ENCODE measurements around the gene OXNAD1. TPM values are rescaled to one million over a fixed set of nuclear protein-coding genes. Genes with fewer than 3 reads are reported as not detected.

The OXNAD1 gene
- total RNA-seq, 2 experiments from 2014 or later, result 64.0 to 70.4 TPM

- Mint-ChIP-seq H3K27me3 (no peaks in the 10 kb centered on the region), H3K9me3 (peaks cover 2% of the 10 kb centered on the region), H3K4me3 (peak overlapping the region; percentile 3), H3K4me1 (peaks cover 56% of the 10 kb centered on the region), H3K36me3 (ENCODE audit: low read depth) (peaks cover 72% of the 10 kb centered on the region), H3K27ac (peak overlapping the region; percentile 19)
- no peak for DNase-seq
- ChIA-PET POLR2A (no interaction called here), CTCF (interaction anchor here (1.2 to 2.2 kb wide), 4 partner anchors 13 to 178 kb away, joined by 4 to 8 read pairs (median 6); no protein-coding TSS in a partner anchor)
Observed at GRCh38 chr3:16338999-16339398, 74.0 kb downstream of the OXNAD1 start.

- peaks cover 81% of the 10 kb centered on the region for H3K36me3 Mint-ChIP-seq (ENCODE audit: low read depth)
- H3K27ac Mint-ChIP-seq, result no peak overlapping the region
- peaks cover 2% of the 10 kb centered on the region for H3K9me3 Mint-ChIP-seq
- DNase-seq, result no peak
- POLR2A ChIA-PET, result no interaction called here
- H3K4me3 Mint-ChIP-seq, result no peak overlapping the region
- CTCF ChIA-PET, result interaction anchor here (0.9 kb wide), 1 partner anchor 17 kb away, joined by 4 read pairs; no protein-coding TSS in a partner anchor
- no peaks in the 10 kb centered on the region for H3K27me3 Mint-ChIP-seq
- H3K4me1 Mint-ChIP-seq, result peaks cover 44% of the 10 kb centered on the region
Observed at GRCh38 chr3:16343101-16343500, 78.1 kb downstream of the OXNAD1 start.

- no peak overlapping the region for H3K4me3 Mint-ChIP-seq
- DNase-seq, result no peak
- POLR2A ChIA-PET, result no interaction called here
- CTCF ChIA-PET, result interaction anchor here (1.2 to 1.4 kb wide), 2 partner anchors 27 to 78 kb away, joined by 3 to 5 read pairs; no protein-coding TSS in a partner anchor
- peaks cover 30% of the 10 kb centered on the region for H3K4me1 Mint-ChIP-seq
- peaks cover 2% of the 10 kb centered on the region for H3K9me3 Mint-ChIP-seq
- H3K36me3 Mint-ChIP-seq (ENCODE audit: low read depth), result peaks cover 86% of the 10 kb centered on the region
- H3K27me3 Mint-ChIP-seq, result no peaks in the 10 kb centered on the region
- peak overlapping the region; percentile 26 for H3K27ac Mint-ChIP-seq
Observed at GRCh38 chr3:16346413-16347081, 81.5 kb downstream of the OXNAD1 start.

GRCh38 chr3:16347548-16347947 lies 82.5 kb downstream of the OXNAD1 start:
- H3K27me3 Mint-ChIP-seq, result no peaks in the 10 kb centered on the region
- CTCF ChIA-PET, result interaction anchor here (1.4 kb wide), 1 partner anchor 203 kb away, joined by 3 read pairs; no protein-coding TSS in a partner anchor
- H3K36me3 Mint-ChIP-seq (ENCODE audit: low read depth), result peaks cover 83% of the 10 kb centered on the region
- H3K4me3 Mint-ChIP-seq, result no peak overlapping the region
- peaks cover 31% of the 10 kb centered on the region for H3K4me1 Mint-ChIP-seq
- DNase-seq, result no peak
- H3K9me3 Mint-ChIP-seq, result peaks cover 2% of the 10 kb centered on the region
- POLR2A ChIA-PET, result no interaction called here
- H3K27ac Mint-ChIP-seq, result no peak overlapping the region

- H3K9me3 Mint-ChIP-seq, result no peaks in the 10 kb centered on the region
- H3K36me3 Mint-ChIP-seq (ENCODE audit: low read depth), result peaks cover 76% of the 10 kb centered on the region
- no peak for DNase-seq
- ChIA-PET POLR2A (no interaction called here), CTCF (no interaction called here)
- H3K27me3 Mint-ChIP-seq, result no peaks in the 10 kb centered on the region
- H3K27ac Mint-ChIP-seq, result no peak overlapping the region
- H3K4me3 Mint-ChIP-seq, result no peak overlapping the region
- peaks cover 22% of the 10 kb centered on the region for H3K4me1 Mint-ChIP-seq
Observed at GRCh38 chr3:16349986-16350596, 85.1 kb downstream of the OXNAD1 start.

- ChIA-PET POLR2A (no interaction called here), CTCF (no interaction called here)
- Mint-ChIP-seq H3K27ac (no peak overlapping the region), H3K9me3 (no peaks in the 10 kb centered on the region), H3K36me3 (ENCODE audit: low read depth) (peaks cover 74% of the 10 kb centered on the region), H3K27me3 (no peaks in the 10 kb centered on the region), H3K4me1 (peaks cover 22% of the 10 kb centered on the region), H3K4me3 (no peak overlapping the region)
- no peak for DNase-seq
Observed at GRCh38 chr3:16350597-16351318, 85.7 kb downstream of the OXNAD1 start.

- no peak for DNase-seq
- H3K4me1 Mint-ChIP-seq, result peaks cover 16% of the 10 kb centered on the region
- peak overlapping the region; percentile 65 for H3K27ac Mint-ChIP-seq
- H3K4me3 Mint-ChIP-seq, result no peak overlapping the region
- no peaks in the 10 kb centered on the region for H3K9me3 Mint-ChIP-seq
- CTCF ChIA-PET, result interaction anchor here (0.6 kb wide), 1 partner anchor 739 kb away, joined by 3 read pairs; no protein-coding TSS in a partner anchor
- POLR2A ChIA-PET, result no interaction called here
- peaks cover 71% of the 10 kb centered on the region for H3K36me3 Mint-ChIP-seq (ENCODE audit: low read depth)
- no peaks in the 10 kb centered on the region for H3K27me3 Mint-ChIP-seq
Observed at GRCh38 chr3:16352428-16352827, 87.4 kb downstream of the OXNAD1 start.

GRCh38 chr3:16354291-16354690 lies 89.3 kb downstream of the OXNAD1 start:
- DNase-seq, result no peak
- Mint-ChIP-seq H3K36me3 (ENCODE audit: low read depth) (peaks cover 69% of the 10 kb centered on the region), H3K4me3 (no peak overlapping the region), H3K27me3 (no peaks in the 10 kb centered on the region), H3K4me1 (peaks cover 22% of the 10 kb centered on the region), H3K9me3 (no peaks in the 10 kb centered on the region), H3K27ac (no peak overlapping the region)
- ChIA-PET CTCF (interaction anchor here (1.4 to 1.5 kb wide), 2 partner anchors 10 to 13 kb away, joined by 3 read pairs; no protein-coding TSS in a partner anchor), POLR2A (no interaction called here)

Other genes with a start within 250 kb of the OXNAD1 start
- gene GALNT15, start 90.5 kb upstream of the OXNAD1 start, total RNA-seq, result not detected
- 10 to 100 TPM; 12.6 to 14.4 TPM for gene DPH3, start 269 bp upstream of the OXNAD1 start, total RNA-seq
- gene RFTN1, start 248.5 kb downstream of the OXNAD1 start, total RNA-seq, result 10 to 100 TPM; 57.3 to 57.9 TPM